ENCODE results near the gene ETV6. TPM values are rescaled to one million over a fixed set of nuclear protein-coding genes. Genes with fewer than 3 reads are reported as not detected.

The ETV6 gene
- total RNA-seq, 1 experiment from 2014 or later = 89.1 TPM

DNA sequence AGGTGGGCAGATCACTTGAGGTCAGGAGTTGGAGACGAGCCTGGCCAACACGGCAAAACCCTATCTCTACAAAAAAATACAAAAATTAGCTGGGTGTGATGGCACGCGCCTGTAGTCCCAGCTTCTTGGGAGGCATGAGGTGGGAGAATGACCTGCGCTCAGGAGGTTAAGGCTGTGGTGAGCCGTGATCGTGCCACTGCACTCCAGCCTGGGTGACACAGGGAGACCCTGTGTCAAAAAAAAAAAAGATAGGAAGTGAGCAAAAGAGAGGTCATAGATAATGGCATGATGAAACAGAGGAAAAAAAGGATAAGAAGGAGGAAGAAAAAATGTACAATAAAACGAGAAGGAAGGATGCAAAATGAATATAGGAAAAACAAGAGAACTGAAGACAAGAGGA is 159.5 kb downstream of the ETV6 start:
- BruUV-seq (replicated peaks) = no TSS peak
- H3K4me3 Mint-ChIP-seq (ENCODE audit: low read depth, unreplicated experiment) = no peak overlapping the region
- DNase-seq = no peak
- no peaks in the 10 kb centered on the region for H3K9me3 Mint-ChIP-seq (ENCODE audit: low read depth, unreplicated experiment)
- peaks cover 79% of the 10 kb centered on the region for H3K4me1 Mint-ChIP-seq (ENCODE audit: low read depth, unreplicated experiment)
- TF ChIP-seq, protein P1, sequence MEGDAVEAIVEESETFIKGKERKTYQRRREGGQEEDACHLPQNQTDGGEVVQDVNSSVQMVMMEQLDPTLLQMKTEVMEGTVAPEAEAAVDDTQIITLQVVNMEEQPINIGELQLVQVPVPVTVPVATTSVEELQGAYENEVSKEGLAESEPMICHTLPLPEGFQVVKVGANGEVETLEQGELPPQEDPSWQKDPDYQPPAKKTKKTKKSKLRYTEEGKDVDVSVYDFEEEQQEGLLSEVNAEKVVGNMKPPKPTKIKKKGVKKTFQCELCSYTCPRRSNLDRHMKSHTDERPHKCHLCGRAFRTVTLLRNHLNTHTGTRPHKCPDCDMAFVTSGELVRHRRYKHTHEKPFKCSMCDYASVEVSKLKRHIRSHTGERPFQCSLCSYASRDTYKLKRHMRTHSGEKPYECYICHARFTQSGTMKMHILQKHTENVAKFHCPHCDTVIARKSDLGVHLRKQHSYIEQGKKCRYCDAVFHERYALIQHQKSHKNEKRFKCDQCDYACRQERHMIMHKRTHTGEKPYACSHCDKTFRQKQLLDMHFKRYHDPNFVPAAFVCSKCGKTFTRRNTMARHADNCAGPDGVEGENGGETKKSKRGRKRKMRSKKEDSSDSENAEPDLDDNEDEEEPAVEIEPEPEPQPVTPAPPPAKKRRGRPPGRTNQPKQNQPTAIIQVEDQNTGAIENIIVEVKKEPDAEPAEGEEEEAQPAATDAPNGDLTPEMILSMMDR (IDR thresholded peaks at IDR 0.05; ENCODE audit: unreplicated experiment) = no peak
- intact Hi-C loops (cut with micrococcal nuclease; ENCODE audit: unreplicated experiment) = no loop called here
- H3K27me3 Mint-ChIP-seq (ENCODE audit: unreplicated experiment) = no peaks in the 10 kb centered on the region
- H3K36me3 Mint-ChIP-seq (ENCODE audit: insufficient read depth, unreplicated experiment) = peaks cover 11% of the 10 kb centered on the region
- H3K27ac Mint-ChIP-seq (ENCODE audit: unreplicated experiment) = no peak overlapping the region
- CTCF ChIA-PET = interaction anchor here (0.6 to 2.7 kb wide), 2 partner anchors 13 to 91 kb away, joined by 3 to 14 read pairs; no protein-coding TSS in a partner anchor

- H3K27ac Mint-ChIP-seq (ENCODE audit: unreplicated experiment) = no peak overlapping the region
- no peaks in the 10 kb centered on the region for H3K9me3 Mint-ChIP-seq (ENCODE audit: low read depth, unreplicated experiment)
- no TSS peak for BruUV-seq (replicated peaks)
- no peaks in the 10 kb centered on the region for H3K27me3 Mint-ChIP-seq (ENCODE audit: unreplicated experiment)
- peaks cover 5% of the 10 kb centered on the region for H3K36me3 Mint-ChIP-seq (ENCODE audit: insufficient read depth, unreplicated experiment)
- H3K4me3 Mint-ChIP-seq (ENCODE audit: low read depth, unreplicated experiment) = no peak overlapping the region
- TF ChIP-seq, protein P1 (IDR thresholded peaks at IDR 0.05; ENCODE audit: unreplicated experiment) = no peak
- H3K4me1 Mint-ChIP-seq (ENCODE audit: low read depth, unreplicated experiment) = peaks cover 80% of the 10 kb centered on the region
- intact Hi-C loops (cut with micrococcal nuclease; ENCODE audit: unreplicated experiment) = loop anchor here (5.0 kb wide), 1 partner anchor 228 kb away; no protein-coding TSS in a partner anchor
- DNase-seq = no peak
- CTCF ChIA-PET = interaction anchor here (0.6 to 2.7 kb wide), 3 partner anchors 14 to 230 kb away, joined by 3 to 14 read pairs (median 6); no protein-coding TSS in a partner anchor
These were observed 160.7 kb downstream of the ETV6 start for GRCh38 chr12:11810206-11810545.

DNA sequence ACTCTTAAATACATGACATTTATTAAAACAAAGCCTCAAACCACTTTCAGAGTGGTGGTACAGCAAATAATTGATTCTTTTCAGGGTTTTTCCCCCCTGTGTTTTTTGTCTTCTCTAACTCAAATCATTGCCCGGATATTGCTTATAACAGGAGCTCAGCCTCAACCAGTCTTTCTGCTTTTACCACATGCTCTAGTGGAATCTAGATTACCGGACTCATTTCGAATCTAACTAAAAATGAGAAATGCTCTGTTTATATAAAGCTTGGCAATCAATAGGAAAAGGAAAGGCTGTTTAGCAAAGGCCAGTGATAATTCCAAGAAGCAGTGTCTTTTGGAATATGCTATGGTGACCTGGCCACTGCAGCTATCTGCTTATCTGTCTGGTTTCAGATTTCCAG is 161.5 kb downstream of the ETV6 start:
- no peak for DNase-seq
- Mint-ChIP-seq H3K9me3 (ENCODE audit: low read depth, unreplicated experiment) (no peaks in the 10 kb centered on the region), H3K4me3 (ENCODE audit: low read depth, unreplicated experiment) (peak overlapping the region; percentile 15), H3K36me3 (ENCODE audit: insufficient read depth, unreplicated experiment) (peaks cover 5% of the 10 kb centered on the region), H3K27me3 (ENCODE audit: unreplicated experiment) (no peaks in the 10 kb centered on the region), H3K27ac (ENCODE audit: unreplicated experiment) (peak overlapping the region; percentile 31), H3K4me1 (ENCODE audit: low read depth, unreplicated experiment) (peaks cover 76% of the 10 kb centered on the region)
- intact Hi-C loops (cut with micrococcal nuclease; ENCODE audit: unreplicated experiment) = loop anchor here (5.0 kb wide), 1 partner anchor 229 kb away; no protein-coding TSS in a partner anchor
- TF ChIP-seq, protein P1 (IDR thresholded peaks at IDR 0.05; ENCODE audit: unreplicated experiment) = no peak
- BruUV-seq (replicated peaks) = no TSS peak
- CTCF ChIA-PET = interaction anchor here (1.3 to 2.7 kb wide), 3 partner anchors 15 to 231 kb away, joined by 3 to 14 read pairs (median 3); no protein-coding TSS in a partner anchor

DNA sequence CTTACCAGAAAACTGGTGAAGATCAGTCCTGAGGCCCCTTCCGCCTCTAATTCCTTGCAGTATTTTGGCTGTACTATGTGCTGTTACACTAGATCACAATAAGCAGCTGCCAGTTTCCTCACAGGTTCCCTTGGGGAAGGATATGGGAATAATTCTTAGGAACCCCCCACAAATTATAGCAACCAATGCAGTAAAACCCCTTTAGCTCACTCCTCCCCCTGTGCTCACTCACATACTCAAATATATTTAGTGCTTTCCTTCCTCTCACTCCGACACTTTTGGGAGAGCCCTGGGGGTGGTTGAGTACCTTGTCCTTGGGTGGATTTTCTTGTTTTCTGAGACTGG is 162.7 kb downstream of the ETV6 start:
- no peaks in the 10 kb centered on the region for H3K27me3 Mint-ChIP-seq (ENCODE audit: unreplicated experiment)
- H3K4me3 Mint-ChIP-seq (ENCODE audit: low read depth, unreplicated experiment) = peak overlapping the region; percentile 71
- peaks cover 5% of the 10 kb centered on the region for H3K36me3 Mint-ChIP-seq (ENCODE audit: insufficient read depth, unreplicated experiment)
- no peaks in the 10 kb centered on the region for H3K9me3 Mint-ChIP-seq (ENCODE audit: low read depth, unreplicated experiment)
- intact Hi-C loops (cut with micrococcal nuclease; ENCODE audit: unreplicated experiment) = loop anchor here (5.0 kb wide), 1 partner anchor 230 kb away; no protein-coding TSS in a partner anchor
- CTCF ChIA-PET = interaction anchor here (1.0 to 1.6 kb wide), 2 partner anchors 16 to 82 kb away, joined by 3 to 12 read pairs; no protein-coding TSS in a partner anchor
- no peak for DNase-seq
- peaks cover 73% of the 10 kb centered on the region for H3K4me1 Mint-ChIP-seq (ENCODE audit: low read depth, unreplicated experiment)
- peak overlapping the region; percentile 96 for H3K27ac Mint-ChIP-seq (ENCODE audit: unreplicated experiment)
- no TSS peak for BruUV-seq (replicated peaks)
- TF ChIP-seq, protein P1 (IDR thresholded peaks at IDR 0.05; ENCODE audit: unreplicated experiment) = no peak

All from Calu3 (cell line).